ENCODE data around the gene CNTN4. TPM values are rescaled to one million over a fixed set of nuclear protein-coding genes. Genes with fewer than 3 reads are reported as not detected.

The CNTN4 gene
- total RNA-seq, 1 experiment from 2014 or later, result 1.6 TPM

DNA sequence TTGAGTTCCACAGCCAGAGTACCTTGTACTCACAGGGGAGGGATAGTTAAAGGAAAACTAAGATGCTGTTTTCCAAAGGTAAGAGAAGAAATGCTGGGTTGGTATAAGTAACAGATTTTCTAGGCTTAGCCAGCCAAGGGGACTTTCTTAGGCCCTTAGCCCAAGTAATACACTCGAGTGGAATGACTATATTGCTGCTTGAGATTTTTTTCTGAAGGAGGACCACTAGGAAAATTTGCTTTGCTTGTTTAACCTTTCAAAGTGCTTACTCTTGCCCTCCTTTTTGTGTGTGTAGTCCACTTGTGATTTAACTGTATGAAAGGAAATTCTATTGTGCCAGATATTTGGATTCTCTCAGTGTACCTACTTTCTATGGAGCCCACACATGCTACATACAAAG, 961.0 kb downstream of the CNTN4 start:
- no peaks in the 10 kb centered on the region for H4K20me1 ChIP-seq (ENCODE audit: control insufficient read depth, insufficient read depth, insufficient read length)
- H3K56ac ChIP-seq (ENCODE audit: insufficient read length, low read depth, low read length), result no peak overlapping the region
- H3K4me3 Mint-ChIP-seq, result no peak overlapping the region

More for the DNA sequence above, 961.0 kb downstream of the CNTN4 start:
- no peak for DNase-seq
- no peak overlapping the region for H2BK15ac ChIP-seq (ENCODE audit: low read depth, low read length)
- no peak overlapping the region for H3K23ac ChIP-seq (ENCODE audit: insufficient read length, low read depth, low read length)
- no peaks in the 10 kb centered on the region for H3K27me3 ChIP-seq (ENCODE audit: insufficient read depth, low read length)
- H3K18ac ChIP-seq (ENCODE audit: insufficient read length, low read depth, low read length), result no peak overlapping the region
- H2BK5ac ChIP-seq (ENCODE audit: insufficient read length, low read length), result no peak overlapping the region
- H3K4me1 ChIP-seq (ENCODE audit: insufficient read depth, low read length), result no peaks in the 10 kb centered on the region; the same call in 1 of the 2 replicates
- no peaks in the 10 kb centered on the region for H3K79me2 ChIP-seq (ENCODE audit: insufficient read depth, low read length)
- H3K79me1 ChIP-seq (ENCODE audit: insufficient read depth, low read depth, low read length, poor library complexity, severe bottlenecking), result no peaks in the 10 kb centered on the region
- Mint-ChIP-seq H3K9me3 (no peaks in the 10 kb centered on the region), H3K4me1 (peaks cover 35 to 38% of the 10 kb centered on the region in 2 experiments), H3K36me3 (ENCODE audit: insufficient read depth in 1 of 3, low read depth in 3 of 3) (no peaks in the 10 kb centered on the region; a peak in 1 of 7 replicates), H3K27me3 (ENCODE audit: low read depth) (no peaks in the 10 kb centered on the region), H3K27ac (peak overlapping the region in 1 of 3 experiments; percentile 14; a peak in 1 of 7 replicates)
- no peaks in the 10 kb centered on the region for H3K9me3 ChIP-seq (ENCODE audit: control insufficient read depth, low read depth, low read length)
- no peak overlapping the region for H3K4me2 ChIP-seq (ENCODE audit: insufficient read depth, insufficient read length, low read length)
- no peak overlapping the region for H3K9ac ChIP-seq (ENCODE audit: extremely low read depth, insufficient read length, low read length)
- H4K5ac ChIP-seq (ENCODE audit: insufficient read length, low read depth, low read length), result no peak overlapping the region
- no peak overlapping the region for H3K14ac ChIP-seq (ENCODE audit: insufficient read depth, low read length)
- no peak overlapping the region for H2BK20ac ChIP-seq (ENCODE audit: low read depth, low read length, poor library complexity, severe bottlenecking)
- H4K91ac ChIP-seq (ENCODE audit: insufficient read length, low read depth, low read length), result no peak overlapping the region
- no peaks in the 10 kb centered on the region for H3K23me2 ChIP-seq (ENCODE audit: insufficient read length, low read depth, low read length, poor library complexity, severe bottlenecking)
- H2AFZ ChIP-seq (ENCODE audit: low read length), result no peak overlapping the region
- no peak overlapping the region for H2BK12ac ChIP-seq (ENCODE audit: insufficient read length, low read depth, low read length)
- no peak overlapping the region for H4K8ac ChIP-seq (replicated peaks; ENCODE audit: insufficient read length, low read depth, low read length)
- no peak overlapping the region for H2BK120ac ChIP-seq (ENCODE audit: low read depth, low read length, poor library complexity, severe bottlenecking)
- no peak overlapping the region for H3K4ac ChIP-seq (ENCODE audit: low read depth, low read length)
- H3K27ac ChIP-seq (ENCODE audit: insufficient read length, low read depth, low read length), result no peak overlapping the region
- no peak overlapping the region for H3T11ph ChIP-seq (ENCODE audit: low read length)
- WGBS (ENCODE audit: extremely low coverage, insufficient read length, low lambda C conversion rate), result no CpG with 5 or more reads among the region's 1 CpG
- H2AK5ac ChIP-seq (ENCODE audit: insufficient read length, low read length), result no peak overlapping the region
- TF ChIP-seq, protein P1, sequence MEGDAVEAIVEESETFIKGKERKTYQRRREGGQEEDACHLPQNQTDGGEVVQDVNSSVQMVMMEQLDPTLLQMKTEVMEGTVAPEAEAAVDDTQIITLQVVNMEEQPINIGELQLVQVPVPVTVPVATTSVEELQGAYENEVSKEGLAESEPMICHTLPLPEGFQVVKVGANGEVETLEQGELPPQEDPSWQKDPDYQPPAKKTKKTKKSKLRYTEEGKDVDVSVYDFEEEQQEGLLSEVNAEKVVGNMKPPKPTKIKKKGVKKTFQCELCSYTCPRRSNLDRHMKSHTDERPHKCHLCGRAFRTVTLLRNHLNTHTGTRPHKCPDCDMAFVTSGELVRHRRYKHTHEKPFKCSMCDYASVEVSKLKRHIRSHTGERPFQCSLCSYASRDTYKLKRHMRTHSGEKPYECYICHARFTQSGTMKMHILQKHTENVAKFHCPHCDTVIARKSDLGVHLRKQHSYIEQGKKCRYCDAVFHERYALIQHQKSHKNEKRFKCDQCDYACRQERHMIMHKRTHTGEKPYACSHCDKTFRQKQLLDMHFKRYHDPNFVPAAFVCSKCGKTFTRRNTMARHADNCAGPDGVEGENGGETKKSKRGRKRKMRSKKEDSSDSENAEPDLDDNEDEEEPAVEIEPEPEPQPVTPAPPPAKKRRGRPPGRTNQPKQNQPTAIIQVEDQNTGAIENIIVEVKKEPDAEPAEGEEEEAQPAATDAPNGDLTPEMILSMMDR (conservative IDR thresholded peaks at IDR 0.05), result no peak

Measured in H9 (cell line).